HL-60 (cell line): ENCODE measurements around the gene HSPB1.
A peak's percentile ranks its signal among the peaks of the same experiment; 100 is the strongest.

Experiments used
- CTCF ChIP-seq: IDR thresholded peaks from one replicate; pipeline ENCODE4 v1.5.1; 2011; ENCODE audit warnings: low read length, control low read depth, inconsistent platforms; ENCODE audit not compliant: insufficient read depth
- GABPA ChIP-seq: IDR thresholded peaks from 2 replicates; pipeline ENCODE4 v1.6.1; 2012; ENCODE audit warnings: low read depth

GRCh38 chr7:76314042-76314721 lies 11.7 kb downstream of the HSPB1 start:
- TF ChIP-seq CTCF (peak; percentile 99), GABPA (no peak)
